Trophoblast cell (in vitro differentiated cells and primary cell): ENCODE results near the gene SNX1.
A peak's percentile ranks its signal among the peaks of the same experiment; 100 is the strongest.

Source experiments
- DNase-seq, 2 donors: peaks; one replicate each; pipeline ENCODE4 v3.0.0-alpha.2; 2016
- H2AFZ ChIP-seq: 2 replicates; pipeline ENCODE4 v1.6.1; 2013; ENCODE audit warnings: low read length, moderate library complexity, mild to moderate bottlenecking; ENCODE audit not compliant: insufficient read depth, poor library complexity
- H2AK5ac ChIP-seq: 2 replicates; pipeline ENCODE4 v1.6.1; 2013; ENCODE audit warnings: mild to moderate bottlenecking, low read length
- H2BK120ac ChIP-seq: 2 replicates; pipeline ENCODE4 v1.6.1; 2013; ENCODE audit warnings: low read length, mild to moderate bottlenecking, moderate library complexity; ENCODE audit not compliant: insufficient read depth, poor library complexity
- H2BK12ac ChIP-seq: 2 replicates; pipeline ENCODE4 v1.6.1; 2013; ENCODE audit warnings: mild to moderate bottlenecking, low read length, moderate library complexity
- H2BK5ac ChIP-seq: 2 replicates; pipeline ENCODE4 v1.6.1; 2013; ENCODE audit warnings: low read length, low read depth, moderate library complexity, mild to moderate bottlenecking; ENCODE audit not compliant: poor library complexity
- H3K14ac ChIP-seq: 2 replicates; pipeline ENCODE4 v1.6.1; 2013; ENCODE audit warnings: mild to moderate bottlenecking, low read length
- H3K18ac ChIP-seq: 2 replicates; pipeline ENCODE4 v1.6.1; 2013; ENCODE audit warnings: mild to moderate bottlenecking, low read length
- H3K23ac ChIP-seq: 2 replicates; pipeline ENCODE4 v1.6.1; 2013; ENCODE audit warnings: low read length
- H3K27ac ChIP-seq: 2 replicates; pipeline ENCODE4 v1.5.1; 2013; ENCODE audit warnings: low read depth, mild to moderate bottlenecking, inconsistent platforms, low read length, moderate library complexity
- H3K27me3 ChIP-seq: 2 replicates; pipeline ENCODE4 v1.6.1; 2013; ENCODE audit warnings: inconsistent platforms, mild to moderate bottlenecking, low read length, moderate library complexity; ENCODE audit not compliant: insufficient read depth
- H3K36me3 ChIP-seq, 2 experiments: 1 replicate in 1 of 2; 2 replicates in 1 of 2; pipeline ENCODE4 v1.6.1; 2013; ENCODE audit warnings: low read length in 2 of 2, mild to moderate bottlenecking in 2 of 2, moderate library complexity in 1 of 2; ENCODE audit not compliant: insufficient read depth in 2 of 2, control insufficient read depth in 1 of 2
- H3K4ac ChIP-seq: 2 replicates; pipeline ENCODE4 v1.6.1; 2013; ENCODE audit warnings: low read depth, mild to moderate bottlenecking, low read length, moderate library complexity
- H3K4me1 ChIP-seq, 2 experiments: 1 replicate in 1 of 2; 2 replicates in 1 of 2; pipeline ENCODE4 v1.6.1; 2013; ENCODE audit warnings: low read length in 2 of 2, mild to moderate bottlenecking in 2 of 2, moderate library complexity in 1 of 2; ENCODE audit not compliant: insufficient read depth in 2 of 2, control insufficient read depth in 1 of 2
- H3K4me2 ChIP-seq: 2 replicates; pipeline ENCODE4 v1.6.1; 2013; ENCODE audit warnings: inconsistent platforms, mild to moderate bottlenecking, low read length, moderate library complexity
- H3K4me3 ChIP-seq: 2 replicates; pipeline ENCODE4 v1.5.1; 2013; ENCODE audit warnings: mild to moderate bottlenecking, low read depth, low read length, inconsistent platforms
- H3K79me1 ChIP-seq: one replicate; pipeline ENCODE4 v1.6.1; 2013; ENCODE audit warnings: low read length
- H3K79me2 ChIP-seq: 2 replicates; pipeline ENCODE4 v1.6.1; 2013; ENCODE audit warnings: low read length, mild to moderate bottlenecking; ENCODE audit not compliant: control insufficient read depth, insufficient read depth, poor library complexity
- H3K9ac ChIP-seq: 2 replicates; pipeline ENCODE4 v1.6.1; 2013; ENCODE audit warnings: mild to moderate bottlenecking, low read length
- H3K9me3 ChIP-seq: 2 replicates; pipeline ENCODE4 v1.6.1; 2013; ENCODE audit warnings: low read depth, mild to moderate bottlenecking, control low read depth, inconsistent platforms, low read length; ENCODE audit not compliant: insufficient read depth
- H4K12ac ChIP-seq: 2 replicates; pipeline ENCODE4 v1.6.1; 2013; ENCODE audit warnings: low read depth, mild to moderate bottlenecking, low read length, moderate library complexity
- H4K8ac ChIP-seq: 2 replicates; pipeline ENCODE4 v1.6.1; 2013; ENCODE audit warnings: low read depth, mild to moderate bottlenecking, low read length, moderate library complexity
- H4K91ac ChIP-seq: one replicate; pipeline ENCODE4 v1.6.1; 2013; ENCODE audit warnings: low read depth, mild to moderate bottlenecking, low read length, moderate library complexity
- WGBS: extraction: QIAGEN DNeasy Blood & Tissue Kit; methylation state at CpG from one replicate; pipeline ENCODE4 v1.1.7; 2013; ENCODE audit warnings: missing lambda C conversion rate; ENCODE audit not compliant: insufficient read length, insufficient coverage; ENCODE audit errors: extremely low coverage; 5-methylcytosine and 5-hydroxymethylcytosine counted together

The SNX1 gene

GRCh38 chr15:64050281-64051092 lies 45.3 kb upstream of the SNX1 start:
- Histone ChIP-seq H3K4me3 (no peak overlapping the region), H3K4me2 (no peak overlapping the region), H3K27ac (no peak overlapping the region), H2BK5ac (no peak overlapping the region), H3K9me3 (peaks cover 2% of the 10 kb centered on the region), H3K18ac (no peak overlapping the region), H3K9ac (no peak overlapping the region), H2AK5ac (no peak overlapping the region), H2BK12ac (no peak overlapping the region), H3K79me2 (no peaks in the 10 kb centered on the region), H4K12ac (no peak overlapping the region), H3K4ac (no peak overlapping the region), H4K91ac (peak overlapping the region; percentile 9), H3K27me3 (no peaks in the 10 kb centered on the region), H2BK120ac (no peak overlapping the region), H3K36me3 (no peaks in the 10 kb centered on the region), H3K79me1 (peaks cover 6% of the 10 kb centered on the region), H4K8ac (peak overlapping the region; percentile 17), H2AFZ (peak overlapping the region; percentile 18), H3K4me1 (peaks cover 4 to 21% of the 10 kb centered on the region in 2 experiments), H3K14ac (no peak overlapping the region), H3K23ac (no peak overlapping the region)
- no peak for DNase-seq
- WGBS = no CpG with 5 or more reads among the region's 8 CpGs

GRCh38 chr15:64051093-64051402 lies 44.7 kb upstream of the SNX1 start:
- Histone ChIP-seq H3K79me2 (no peaks in the 10 kb centered on the region), H3K4me3 (no peak overlapping the region), H4K8ac (no peak overlapping the region), H3K4ac (no peak overlapping the region), H3K9me3 (peaks cover 2% of the 10 kb centered on the region), H3K79me1 (peaks cover 4% of the 10 kb centered on the region), H3K14ac (no peak overlapping the region), H3K18ac (no peak overlapping the region), H2BK120ac (no peak overlapping the region), H3K4me2 (no peak overlapping the region), H3K9ac (no peak overlapping the region), H3K27me3 (no peaks in the 10 kb centered on the region), H3K36me3 (no peaks in the 10 kb centered on the region), H2AFZ (no peak overlapping the region), H2BK5ac (no peak overlapping the region), H3K4me1 (peaks cover 0 to 17% of the 10 kb centered on the region in 2 experiments), H2AK5ac (no peak overlapping the region), H4K91ac (no peak overlapping the region), H4K12ac (no peak overlapping the region), H3K23ac (no peak overlapping the region), H2BK12ac (no peak overlapping the region), H3K27ac (no peak overlapping the region)
- no CpG with 5 or more reads among the region's 2 CpGs for WGBS
- no peak for DNase-seq

DNA sequence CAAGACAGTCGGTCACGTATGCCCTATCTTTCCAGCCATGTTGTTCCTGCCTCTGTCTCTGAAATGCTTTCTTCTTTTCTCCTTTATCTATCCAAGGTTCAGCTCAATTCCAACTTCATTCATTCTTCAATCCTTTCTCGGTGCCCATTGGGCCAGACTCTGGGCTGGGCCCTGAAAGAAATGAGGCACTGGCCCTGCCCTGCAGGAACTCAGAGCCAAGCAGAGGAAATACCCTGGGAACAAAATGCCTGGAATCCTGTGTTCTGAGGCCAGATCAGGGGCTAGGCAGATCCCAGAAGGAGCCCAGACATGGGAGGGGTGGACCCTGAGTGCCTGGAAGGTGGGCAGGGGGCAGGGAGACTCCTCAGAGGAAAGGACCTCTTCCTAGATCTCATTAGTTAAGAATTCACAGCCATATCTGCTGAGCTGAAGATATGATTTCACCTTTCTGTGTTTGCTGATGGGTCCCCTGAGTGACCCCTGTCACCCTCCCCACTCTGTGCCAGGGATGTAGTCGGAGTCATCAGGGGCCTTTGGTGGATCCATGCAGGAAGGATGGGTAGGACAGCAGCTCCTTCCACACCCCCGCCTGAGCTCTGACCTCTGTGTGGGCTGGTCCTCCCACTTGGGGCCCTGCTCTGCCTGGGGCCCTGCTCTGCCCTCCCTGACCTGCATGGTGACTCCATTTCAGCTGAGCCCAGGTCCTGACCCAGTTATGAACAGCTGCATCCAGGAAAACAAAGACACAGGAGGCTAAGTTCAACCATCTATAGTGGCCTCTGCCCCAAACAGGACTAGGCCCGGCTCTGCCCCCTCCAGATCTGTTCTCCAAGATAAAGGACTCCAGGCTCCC lies 44.1 kb upstream of the SNX1 start:
- WGBS = no CpG with 5 or more reads among the region's 6 CpGs
- H4K12ac ChIP-seq = no peak overlapping the region

GRCh38 chr15:64052925-64053491 lies 42.8 kb upstream of the SNX1 start:
- no peak overlapping the region for H3K4me3 ChIP-seq
- DNase-seq = no peak
- no CpG with 5 or more reads among the region's 5 CpGs for WGBS

More for the DNA sequence above, 44.1 kb upstream of the SNX1 start:
- H2BK120ac ChIP-seq = no peak overlapping the region
- no peak overlapping the region for H3K4ac ChIP-seq
- H3K4me3 ChIP-seq = no peak overlapping the region
- H3K4me2 ChIP-seq = no peak overlapping the region
- H3K27ac ChIP-seq = no peak overlapping the region
- H2BK5ac ChIP-seq = no peak overlapping the region
- H3K79me1 ChIP-seq = peaks cover 2% of the 10 kb centered on the region
- no peak overlapping the region for H2BK12ac ChIP-seq
- H3K14ac ChIP-seq = no peak overlapping the region
- peaks cover 2% of the 10 kb centered on the region for H3K9me3 ChIP-seq
- no peak overlapping the region for H4K8ac ChIP-seq
- no peak overlapping the region for H4K91ac ChIP-seq
- no peak overlapping the region for H3K9ac ChIP-seq
- no peaks in the 10 kb centered on the region for H3K27me3 ChIP-seq
- H3K18ac ChIP-seq = no peak overlapping the region
- no peak overlapping the region for H3K23ac ChIP-seq
- H2AFZ ChIP-seq = no peak overlapping the region
- DNase-seq = no peak
- H2AK5ac ChIP-seq = no peak overlapping the region
- H3K36me3 ChIP-seq = no peaks in the 10 kb centered on the region
- peaks cover 0 to 15% of the 10 kb centered on the region in 2 experiments for H3K4me1 ChIP-seq
- no peaks in the 10 kb centered on the region for H3K79me2 ChIP-seq

More at GRCh38 chr15:64052925-64053491, 42.8 kb upstream of the SNX1 start:
- Histone ChIP-seq H3K27me3 (no peaks in the 10 kb centered on the region), H3K27ac (no peak overlapping the region), H4K12ac (no peak overlapping the region), H2BK12ac (no peak overlapping the region), H2BK5ac (no peak overlapping the region), H2AK5ac (no peak overlapping the region), H4K8ac (no peak overlapping the region), H2AFZ (no peak overlapping the region), H3K4me2 (no peak overlapping the region), H3K4me1 (peaks cover 0 to 12% of the 10 kb centered on the region in 2 experiments), H3K36me3 (no peaks in the 10 kb centered on the region), H3K79me1 (no peaks in the 10 kb centered on the region), H2BK120ac (no peak overlapping the region), H3K23ac (no peak overlapping the region), H4K91ac (no peak overlapping the region), H3K4ac (no peak overlapping the region), H3K14ac (no peak overlapping the region), H3K18ac (no peak overlapping the region), H3K9ac (no peak overlapping the region), H3K79me2 (no peaks in the 10 kb centered on the region), H3K9me3 (peaks cover 2% of the 10 kb centered on the region)
